ENCODE data around the gene SMIM27. TPM values are rescaled to one million over a fixed set of nuclear protein-coding genes. Genes with fewer than 3 reads are reported as not detected.

Gene SMIM27
- total and polyA plus RNA-seq, 2 of the 8 experiments (the other 6 are each of a cell fraction or from before 2014, with no cell fraction given) = 3.6 to 18.1 TPM

GRCh38 chr9:32503008-32503407 is 49.1 kb upstream of the SMIM27 start (continued):
- TF ChIP-seq CHD7 (IDR thresholded peaks at IDR 0.05; ENCODE audit: insufficient replicate concordance, low read length) (no peak), ZNF274 (IDR thresholded peaks at IDR 0.05; ENCODE audit: borderline replicate concordance, extremely low read depth, low read length) (no peak), BACH1 (IDR thresholded peaks at IDR 0.05; ENCODE audit: low read length) (no peak), RBBP5 (IDR thresholded peaks at IDR 0.05; ENCODE audit: borderline replicate concordance, low read depth, low read length) (no peak), SIX5 (IDR thresholded peaks at IDR 0.05; ENCODE audit: low read depth, low read length) (no peak), KDM4A (IDR thresholded peaks at IDR 0.05; ENCODE audit: low read depth, low read length, severe bottlenecking) (no peak), SIN3A (conservative IDR thresholded peaks at IDR 0.05 in 1 of 2, IDR thresholded peaks at IDR 0.05 in 1 of 2; ENCODE audit: low read depth in 1 of 2, low read length in 2 of 2) (no peak), TEAD4 (IDR thresholded peaks at IDR 0.05; ENCODE audit: low read depth, low read length) (no peak), POLR2AphosphoS5 (IDR thresholded peaks at IDR 0.05; ENCODE audit: low read depth, low read length) (no peak), ATF3 (IDR thresholded peaks at IDR 0.05; ENCODE audit: insufficient read depth, low read depth, low read length) (no peak)
- TF ChIP-seq, protein P1, sequence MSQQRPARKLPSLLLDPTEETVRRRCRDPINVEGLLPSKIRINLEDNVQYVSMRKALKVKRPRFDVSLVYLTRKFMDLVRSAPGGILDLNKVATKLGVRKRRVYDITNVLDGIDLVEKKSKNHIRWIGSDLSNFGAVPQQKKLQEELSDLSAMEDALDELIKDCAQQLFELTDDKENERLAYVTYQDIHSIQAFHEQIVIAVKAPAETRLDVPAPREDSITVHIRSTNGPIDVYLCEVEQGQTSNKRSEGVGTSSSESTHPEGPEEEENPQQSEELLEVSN (IDR thresholded peaks at IDR 0.05) = no peak

All from H1 (cell line).